Mesendoderm (in vitro differentiated cells): ENCODE results near the gene RAI14. TPM values are rescaled to one million over a fixed set of nuclear protein-coding genes. Genes with fewer than 3 reads are reported as not detected.

Source experiments
- DNase-seq: peaks from one replicate; pipeline ENCODE4 v3.0.0; 2013
- H2AK5ac ChIP-seq: 2 replicates; pipeline ENCODE4 v1.6.1; 2013; ENCODE audit warnings: low read length, inconsistent platforms
- H2BK120ac ChIP-seq: 2 replicates; pipeline ENCODE4 v1.6.1; 2013; ENCODE audit warnings: low read depth, mild to moderate bottlenecking, low read length, moderate library complexity, mixed read lengths
- H2BK15ac ChIP-seq: replicated peaks from 2 replicates; pipeline ENCODE4 v1.6.1; 2013; ENCODE audit warnings: low read depth, mild to moderate bottlenecking, moderate library complexity
- H2BK5ac ChIP-seq: 2 replicates; pipeline ENCODE4 v1.6.1; 2013; ENCODE audit warnings: low read length, inconsistent platforms
- H3K18ac ChIP-seq: 2 replicates; pipeline ENCODE4 v1.6.1; 2013; ENCODE audit warnings: mild to moderate bottlenecking, low read length, mixed read lengths
- H3K23ac ChIP-seq: one replicate; pipeline ENCODE4 v1.6.1; 2013; ENCODE audit warnings: low read length
- H3K27ac ChIP-seq: 2 replicates; pipeline ENCODE4 v1.5.1; 2013; ENCODE audit warnings: low read depth, mild to moderate bottlenecking, inconsistent platforms, low read length, moderate library complexity
- H3K27me3 ChIP-seq: 2 replicates; pipeline ENCODE4 v1.6.1; 2013; ENCODE audit warnings: low read length, control low read depth, mild to moderate bottlenecking, inconsistent platforms; ENCODE audit not compliant: insufficient read depth, poor library complexity
- H3K36me3 ChIP-seq: 2 replicates; pipeline ENCODE4 v1.6.1; 2013; ENCODE audit warnings: low read length, inconsistent platforms; ENCODE audit not compliant: control insufficient read depth, insufficient read depth
- H3K4ac ChIP-seq: one replicate; pipeline ENCODE4 v1.6.1; 2013; ENCODE audit warnings: low read depth, mild to moderate bottlenecking, low read length, moderate library complexity
- H3K4me1 ChIP-seq: 2 replicates; pipeline ENCODE4 v1.6.1; 2013; ENCODE audit warnings: low read depth, low read length, inconsistent platforms; ENCODE audit not compliant: control insufficient read depth
- H3K4me2 ChIP-seq: 2 replicates; pipeline ENCODE4 v1.6.1; 2013; ENCODE audit warnings: low read length
- H3K4me3 ChIP-seq: 2 replicates; pipeline ENCODE4 v1.5.1; 2013; ENCODE audit warnings: mild to moderate bottlenecking, low read length
- H3K56ac ChIP-seq: one replicate; pipeline ENCODE4 v1.6.1; 2013; ENCODE audit warnings: low read length
- H3K79me1 ChIP-seq: 2 replicates; pipeline ENCODE4 v1.6.1; 2013; ENCODE audit warnings: low read length, inconsistent platforms
- H3K79me2 ChIP-seq: 2 replicates; pipeline ENCODE4 v1.6.1; 2013; ENCODE audit warnings: mild to moderate bottlenecking, low read length; ENCODE audit not compliant: control insufficient read depth, insufficient read depth
- H3K9ac ChIP-seq: 2 replicates; pipeline ENCODE4 v1.6.1; 2013; ENCODE audit warnings: low read length, inconsistent platforms
- H4K5ac ChIP-seq: one replicate; pipeline ENCODE4 v1.6.1; 2013; ENCODE audit warnings: low read length
- H4K8ac ChIP-seq: one replicate; pipeline ENCODE4 v1.6.1; 2013; ENCODE audit warnings: low read depth, mild to moderate bottlenecking, control low read depth, low read length, moderate library complexity
- WGBS: extraction: QIAGEN DNeasy Blood & Tissue Kit; methylation state at CpG from one replicate; pipeline ENCODE4 v1.1.7; 2013; ENCODE audit warnings: low lambda C conversion rate, missing lambda C conversion rate; ENCODE audit not compliant: insufficient coverage; ENCODE audit errors: extremely low coverage; 5-methylcytosine and 5-hydroxymethylcytosine counted together
- polyA plus RNA-seq, 2 experiments: library from polyadenylated mRNA; stranded (reverse); fragments of 200-250 nt; gene quantifications; one replicate each; pipeline ENCODE4 v1.2.3, GENCODE V29; 2013

The RAI14 gene
- 92.3 TPM for polyA plus RNA-seq (2013, experiment 1 of 2)
- 95.9 TPM for polyA plus RNA-seq (2013, experiment 2 of 2)

DNA sequence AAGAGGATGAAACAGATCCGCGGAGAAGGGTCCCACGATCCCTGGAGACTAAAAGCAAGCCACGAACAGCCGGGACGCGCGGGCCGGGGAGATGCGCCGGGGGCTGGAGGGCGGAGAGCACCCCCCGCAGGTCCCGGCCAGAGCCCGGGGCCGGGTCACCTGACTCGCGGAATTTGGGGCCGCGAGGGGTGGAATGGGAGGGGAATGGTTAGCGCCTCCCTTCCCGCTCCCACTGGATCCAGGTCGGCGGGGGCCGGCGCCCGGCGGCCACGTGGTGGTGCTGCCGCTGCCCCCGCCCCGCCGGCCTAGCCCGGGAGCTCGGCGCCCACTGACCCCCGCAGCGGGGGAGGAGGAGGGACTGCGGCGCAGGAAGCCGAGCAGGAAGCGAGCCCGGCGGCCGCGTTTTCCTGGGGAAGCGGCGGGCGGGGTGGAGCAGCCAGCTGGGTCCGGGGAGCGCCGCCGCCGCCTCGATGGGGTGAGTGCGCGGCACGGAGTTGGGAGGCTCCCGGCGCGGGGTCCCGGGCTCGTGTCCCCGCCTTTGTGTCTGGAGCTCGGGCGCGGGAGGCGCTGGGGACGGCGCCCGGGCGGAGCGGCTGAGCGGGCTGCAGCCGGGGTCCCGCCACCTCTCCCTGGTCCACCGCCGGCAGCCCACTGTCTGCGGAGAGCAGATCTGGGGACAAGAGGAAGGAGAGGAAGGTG, at the start of gene RAI14:
Gene RAI14 (plus strand): TSS at position 328 of the 699 bp plus-strand sequence. CDS start 30,592 bp downstream, outside the sequence.
- no CpG with 5 or more reads among the region's 79 CpGs for WGBS
- Histone ChIP-seq H3K27ac (peak within 1 kb of the TSS; percentile 99), H2BK5ac (peak within 1 kb of the TSS; percentile 64), H2BK120ac (peak within 1 kb of the TSS; percentile 84), H2BK15ac (no peak within 1 kb of the TSS), H4K8ac (peak within 1 kb of the TSS; percentile 91), H3K36me3 (no peaks in the 10 kb centered on the region), H3K23ac (peak within 1 kb of the TSS; percentile 69), H3K4me1 (no peaks in the 10 kb centered on the region), H3K18ac (peak within 1 kb of the TSS; percentile 100), H3K56ac (peak within 1 kb of the TSS; percentile 95), H3K4ac (peak within 1 kb of the TSS; percentile 81), H3K4me2 (peak within 1 kb of the TSS; percentile 88), H3K79me2 (peaks cover 40% of the 10 kb centered on the region), H3K27me3 (no peaks in the 10 kb centered on the region), H4K5ac (peak within 1 kb of the TSS; percentile 24), H3K9ac (peak within 1 kb of the TSS; percentile 92), H3K4me3 (peak within 1 kb of the TSS; percentile 86), H2AK5ac (no peak within 1 kb of the TSS), H3K79me1 (peaks cover 4% of the 10 kb centered on the region)
- peak; percentile 92 for DNase-seq

DNA sequence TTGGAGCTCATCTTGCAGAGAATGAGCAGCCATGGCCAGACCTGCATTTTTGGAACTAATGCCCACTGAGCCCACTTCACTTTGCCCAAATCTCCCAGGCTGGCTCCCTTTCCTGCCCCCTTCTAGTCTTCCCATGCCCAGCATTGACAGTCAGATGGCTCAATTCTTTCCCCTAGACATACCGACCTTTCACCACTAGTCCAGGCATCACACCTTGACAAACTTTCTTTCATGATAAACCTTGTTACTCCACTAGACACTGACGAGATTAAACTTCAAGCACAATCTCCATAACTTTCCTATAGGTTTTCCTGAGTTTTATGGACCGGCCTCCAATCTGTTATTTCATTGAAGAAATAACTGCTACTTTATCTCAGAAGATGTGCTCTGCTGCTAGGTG, 47.8 kb upstream of the RAI14 start:
- no CpG with 5 or more reads among the region's 3 CpGs for WGBS

DNA sequence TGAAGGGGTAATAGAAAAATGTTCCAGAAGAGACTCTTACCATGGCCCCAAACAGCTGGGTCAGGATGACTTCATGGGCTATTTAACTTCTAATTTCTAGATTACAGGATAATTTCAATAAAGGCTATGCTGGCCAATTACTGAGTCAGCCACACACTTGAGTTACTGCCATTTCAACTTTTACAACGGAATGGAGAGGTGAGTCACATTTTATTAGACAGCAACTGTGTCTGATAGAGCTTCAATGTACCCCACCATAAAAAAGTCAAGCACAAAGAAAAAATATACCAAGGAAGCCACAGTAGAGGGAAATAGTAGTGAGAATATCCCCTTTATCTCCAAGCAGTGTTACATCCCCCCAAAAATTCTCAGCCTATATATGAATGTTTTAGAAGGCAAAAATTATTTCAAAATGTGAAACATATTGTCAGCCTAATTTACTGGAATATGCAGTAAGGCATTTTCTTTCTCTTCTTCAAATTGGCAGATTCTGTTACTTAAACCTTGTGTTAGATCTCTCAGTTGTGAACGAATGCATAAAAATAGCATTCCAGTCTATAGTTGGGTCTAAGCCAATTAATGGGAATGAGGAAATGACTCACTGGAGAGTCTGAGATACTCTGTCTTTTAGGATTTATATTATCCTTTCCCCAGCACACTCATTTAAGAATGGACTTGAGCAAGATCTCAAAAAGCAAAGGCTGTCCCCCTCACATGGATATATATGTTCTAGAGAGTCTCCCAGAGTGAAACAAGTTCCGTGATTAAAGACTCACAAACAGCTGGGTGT, 47.1 kb upstream of the RAI14 start:
- Histone ChIP-seq H4K8ac (no peak overlapping the region), H3K4me3 (no peak overlapping the region), H3K18ac (peak overlapping the region; percentile 43), H3K56ac (no peak overlapping the region), H3K27me3 (no peaks in the 10 kb centered on the region), H3K4ac (peak overlapping the region; percentile 55), H2BK120ac (no peak overlapping the region), H3K9ac (no peak overlapping the region), H3K79me1 (no peaks in the 10 kb centered on the region), H3K4me1 (peaks cover 2% of the 10 kb centered on the region), H2BK5ac (no peak overlapping the region), H3K36me3 (no peaks in the 10 kb centered on the region), H4K5ac (no peak overlapping the region), H3K4me2 (no peak overlapping the region), H2BK15ac (peak overlapping the region; percentile 57), H2AK5ac (no peak overlapping the region), H3K27ac (no peak overlapping the region), H3K23ac (no peak overlapping the region), H3K79me2 (no peaks in the 10 kb centered on the region)
- no CpG with 5 or more reads among the region's 3 CpGs for WGBS
- DNase-seq = no peak

More for the DNA sequence above, 47.8 kb upstream of the RAI14 start:
- Histone ChIP-seq H2BK120ac (no peak overlapping the region), H3K23ac (no peak overlapping the region), H2BK15ac (no peak overlapping the region), H3K79me1 (no peaks in the 10 kb centered on the region), H3K4ac (no peak overlapping the region), H4K5ac (no peak overlapping the region), H3K4me2 (no peak overlapping the region), H3K9ac (no peak overlapping the region), H3K79me2 (no peaks in the 10 kb centered on the region), H3K27me3 (no peaks in the 10 kb centered on the region), H3K18ac (no peak overlapping the region), H3K4me3 (no peak overlapping the region), H2AK5ac (no peak overlapping the region), H4K8ac (no peak overlapping the region), H3K36me3 (no peaks in the 10 kb centered on the region), H2BK5ac (no peak overlapping the region), H3K56ac (no peak overlapping the region), H3K4me1 (peaks cover 2% of the 10 kb centered on the region), H3K27ac (no peak overlapping the region)
- DNase-seq = no peak

DNA sequence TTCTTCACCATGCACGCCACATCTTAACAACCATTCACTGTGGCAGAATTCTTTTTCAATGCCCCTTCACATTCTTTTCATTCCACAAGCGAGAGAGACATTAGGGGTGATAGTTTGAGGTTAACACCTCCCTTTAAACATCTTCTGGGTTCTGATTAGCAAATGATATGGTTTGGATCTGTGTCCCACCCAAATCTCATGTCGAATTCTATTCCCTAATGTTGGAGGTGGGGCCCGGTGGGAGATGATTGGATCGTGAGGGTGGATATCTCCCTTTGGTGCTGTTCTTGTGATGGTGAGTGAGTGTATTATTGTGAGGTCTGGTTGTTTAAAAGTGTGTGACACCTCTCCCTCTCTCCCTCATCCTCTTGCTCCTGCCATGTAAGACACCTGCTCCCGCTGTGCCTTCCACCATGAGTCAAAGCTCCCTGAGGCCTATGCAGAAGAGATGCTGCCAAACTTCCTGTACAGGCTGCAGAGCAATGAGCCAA, 46.1 kb upstream of the RAI14 start:
- H3K27me3 ChIP-seq = no peaks in the 10 kb centered on the region
- peak overlapping the region; percentile 9 for H3K27ac ChIP-seq
- H3K4me1 ChIP-seq = peaks cover 2% of the 10 kb centered on the region
- no peaks in the 10 kb centered on the region for H3K79me2 ChIP-seq
- no CpG with 5 or more reads among the region's 6 CpGs for WGBS
- H3K23ac ChIP-seq = no peak overlapping the region
- H3K4me2 ChIP-seq = no peak overlapping the region
- no peak overlapping the region for H2BK5ac ChIP-seq
- H4K8ac ChIP-seq = no peak overlapping the region
- H3K4me3 ChIP-seq = no peak overlapping the region
- H3K56ac ChIP-seq = no peak overlapping the region
- H3K18ac ChIP-seq = no peak overlapping the region
- H3K79me1 ChIP-seq = no peaks in the 10 kb centered on the region
- H3K4ac ChIP-seq = no peak overlapping the region
- H3K9ac ChIP-seq = no peak overlapping the region
- H4K5ac ChIP-seq = no peak overlapping the region
- DNase-seq = peak; percentile 82
- no peak overlapping the region for H2BK15ac ChIP-seq
- H2AK5ac ChIP-seq = no peak overlapping the region
- H3K36me3 ChIP-seq = no peaks in the 10 kb centered on the region
- H2BK120ac ChIP-seq = no peak overlapping the region

DNA sequence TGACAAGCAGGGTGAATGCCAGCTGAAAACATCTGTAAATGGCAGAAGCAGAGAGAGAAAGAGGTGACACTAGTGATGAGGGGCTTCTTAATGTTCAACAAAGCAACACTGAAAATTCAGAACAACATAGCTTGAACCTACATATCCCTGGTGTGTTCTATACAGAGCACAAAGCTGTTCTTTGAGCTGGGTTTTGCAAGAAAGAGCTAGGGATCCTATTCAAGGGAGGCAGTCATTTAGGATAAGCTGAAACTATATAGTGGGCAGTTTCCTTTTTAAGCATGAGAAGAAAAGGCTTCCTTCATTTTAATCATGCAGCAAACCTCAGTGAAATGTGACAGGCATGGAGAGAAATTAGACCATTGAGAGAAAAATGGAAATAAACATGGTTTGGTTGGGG, 45.6 kb upstream of the RAI14 start:
- no peak overlapping the region for H3K18ac ChIP-seq
- no peaks in the 10 kb centered on the region for H3K36me3 ChIP-seq
- no peak overlapping the region for H3K4me2 ChIP-seq
- H2AK5ac ChIP-seq = no peak overlapping the region
- no peak overlapping the region for H3K4ac ChIP-seq
- H3K27ac ChIP-seq = no peak overlapping the region
- H3K4me1 ChIP-seq = peaks cover 2% of the 10 kb centered on the region
- H2BK5ac ChIP-seq = no peak overlapping the region
- no peaks in the 10 kb centered on the region for H3K27me3 ChIP-seq
- no peak overlapping the region for H4K8ac ChIP-seq
- H4K5ac ChIP-seq = no peak overlapping the region
- no peak for DNase-seq
- no peaks in the 10 kb centered on the region for H3K79me2 ChIP-seq
- H3K4me3 ChIP-seq = no peak overlapping the region
- H3K56ac ChIP-seq = no peak overlapping the region
- no peaks in the 10 kb centered on the region for H3K79me1 ChIP-seq
- no peak overlapping the region for H2BK120ac ChIP-seq
- H3K23ac ChIP-seq = no peak overlapping the region
- H2BK15ac ChIP-seq = no peak overlapping the region
- no peak overlapping the region for H3K9ac ChIP-seq
